ENCODE measurements around the gene FLAD1. TPM values are rescaled to one million over a fixed set of nuclear protein-coding genes. Genes with fewer than 3 reads are reported as not detected.
A peak's percentile ranks its signal among the peaks of the same experiment; 100 is the strongest.

Gene FLAD1
- total RNA-seq, 1 experiment from 2014 or later: 72.8 TPM

DNA sequence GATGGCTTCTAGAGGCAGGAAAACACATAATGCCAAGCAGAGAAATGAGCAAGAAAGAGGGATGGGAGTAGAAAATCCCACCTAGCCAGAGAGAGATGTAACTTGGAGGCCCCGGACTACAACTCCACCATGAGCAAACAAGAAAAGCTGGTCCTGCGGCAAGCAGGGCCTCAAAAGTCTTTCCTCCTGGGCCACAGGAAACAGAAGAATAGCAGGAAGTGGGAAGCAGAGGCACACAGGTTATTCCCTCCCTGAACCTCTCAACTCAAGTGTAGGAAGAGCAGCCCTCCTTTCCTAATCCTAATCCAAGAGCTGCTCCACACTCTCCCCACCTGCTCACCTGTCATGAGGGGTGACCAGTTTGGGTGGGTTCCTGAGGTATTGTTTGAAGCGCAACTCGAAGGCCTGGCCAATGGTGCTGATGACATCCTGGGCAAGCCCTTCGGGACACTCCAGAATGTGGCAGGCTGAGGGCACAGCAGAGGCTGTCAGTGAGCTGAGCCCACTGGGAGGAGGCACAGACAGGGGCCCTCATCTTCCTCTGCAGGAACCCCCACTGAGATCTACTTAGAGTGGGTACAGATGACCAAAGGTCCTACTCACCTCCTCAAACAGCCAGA, 15.7 kb upstream of the FLAD1 start:
- peaks cover 16% of the 10 kb centered on the region for H3K36me3 ChIP-seq (ENCODE audit: control insufficient read depth, insufficient read depth, low read length)
- peak overlapping the region; percentile 98 for H3K27ac ChIP-seq (ENCODE audit: low read length)
- POLR2A ChIA-PET: no interaction called here
- H3K4me3 ChIP-seq (ENCODE audit: low read depth in 2 of 2, low read length in 2 of 2): peak overlapping the region in 1 of 2 experiments; percentile 77; a peak in 2 of 4 replicates
- no peak for DNase-seq (ENCODE audit: low read depth, low spot score)
- intact Hi-C loops (cut with micrococcal nuclease; ENCODE audit: unreplicated experiment): no loop called here
- H3K27me3 ChIP-seq (ENCODE audit: control insufficient read depth, insufficient read depth, low read length): no peaks in the 10 kb centered on the region
- H3K9me3 ChIP-seq (ENCODE audit: control insufficient read depth, insufficient read depth, low read depth, low read length): no peaks in the 10 kb centered on the region
- TF ChIP-seq POLR2AphosphoS5 (IDR thresholded peaks at IDR 0.05; ENCODE audit: low read depth, low read length) (no peak), SIN3A (IDR thresholded peaks at IDR 0.05; ENCODE audit: borderline replicate concordance, insufficient read depth, low read depth, low read length) (no peak), TCF7L2 (IDR thresholded peaks at IDR 0.05; ENCODE audit: low read depth, low read length) (no peak), CTCF (IDR thresholded peaks at IDR 0.05) (no peak)
- TF ChIP-seq, protein P1, sequence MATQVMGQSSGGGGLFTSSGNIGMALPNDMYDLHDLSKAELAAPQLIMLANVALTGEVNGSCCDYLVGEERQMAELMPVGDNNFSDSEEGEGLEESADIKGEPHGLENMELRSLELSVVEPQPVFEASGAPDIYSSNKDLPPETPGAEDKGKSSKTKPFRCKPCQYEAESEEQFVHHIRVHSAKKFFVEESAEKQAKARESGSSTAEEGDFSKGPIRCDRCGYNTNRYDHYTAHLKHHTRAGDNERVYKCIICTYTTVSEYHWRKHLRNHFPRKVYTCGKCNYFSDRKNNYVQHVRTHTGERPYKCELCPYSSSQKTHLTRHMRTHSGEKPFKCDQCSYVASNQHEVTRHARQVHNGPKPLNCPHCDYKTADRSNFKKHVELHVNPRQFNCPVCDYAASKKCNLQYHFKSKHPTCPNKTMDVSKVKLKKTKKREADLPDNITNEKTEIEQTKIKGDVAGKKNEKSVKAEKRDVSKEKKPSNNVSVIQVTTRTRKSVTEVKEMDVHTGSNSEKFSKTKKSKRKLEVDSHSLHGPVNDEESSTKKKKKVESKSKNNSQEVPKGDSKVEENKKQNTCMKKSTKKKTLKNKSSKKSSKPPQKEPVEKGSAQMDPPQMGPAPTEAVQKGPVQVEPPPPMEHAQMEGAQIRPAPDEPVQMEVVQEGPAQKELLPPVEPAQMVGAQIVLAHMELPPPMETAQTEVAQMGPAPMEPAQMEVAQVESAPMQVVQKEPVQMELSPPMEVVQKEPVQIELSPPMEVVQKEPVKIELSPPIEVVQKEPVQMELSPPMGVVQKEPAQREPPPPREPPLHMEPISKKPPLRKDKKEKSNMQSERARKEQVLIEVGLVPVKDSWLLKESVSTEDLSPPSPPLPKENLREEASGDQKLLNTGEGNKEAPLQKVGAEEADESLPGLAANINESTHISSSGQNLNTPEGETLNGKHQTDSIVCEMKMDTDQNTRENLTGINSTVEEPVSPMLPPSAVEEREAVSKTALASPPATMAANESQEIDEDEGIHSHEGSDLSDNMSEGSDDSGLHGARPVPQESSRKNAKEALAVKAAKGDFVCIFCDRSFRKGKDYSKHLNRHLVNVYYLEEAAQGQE (IDR thresholded peaks at IDR 0.05; ENCODE audit: insufficient read depth in 1 of 2, low read depth in 2 of 2, low read length in 1 of 2): no peak
- no peak for ATAC-seq
- in situ Hi-C loops (cut with HindIII; ENCODE audit: low pct_unique_long_range_greater_than_20kb, low sequenced_read_pairs): no loop called here
- CTCF ChIA-PET: no interaction called here
- H3K4me1 ChIP-seq (ENCODE audit: control insufficient read depth, insufficient read depth, low read length): peaks cover 54% of the 10 kb centered on the region
- no TSS peak for BruUV-seq (replicated peaks)

GRCh38 chr1:154968731-154969130, 14.4 kb upstream of the FLAD1 start:
- intact Hi-C loops (cut with micrococcal nuclease; ENCODE audit: unreplicated experiment): no loop called here
- Histone ChIP-seq H3K4me3 (ENCODE audit: low read depth in 2 of 2, low read length in 2 of 2) (peak overlapping the region; percentile 77 to 88), H3K36me3 (ENCODE audit: control insufficient read depth, insufficient read depth, low read length) (peaks cover 9% of the 10 kb centered on the region), H3K27me3 (ENCODE audit: control insufficient read depth, insufficient read depth, low read length) (no peaks in the 10 kb centered on the region), H3K9me3 (ENCODE audit: control insufficient read depth, insufficient read depth, low read depth, low read length) (no peaks in the 10 kb centered on the region), H3K27ac (ENCODE audit: low read length) (peak overlapping the region; percentile 98), H3K4me1 (ENCODE audit: control insufficient read depth, insufficient read depth, low read length) (peaks cover 45% of the 10 kb centered on the region)
- CTCF ChIA-PET: no interaction called here
- POLR2A ChIA-PET: no interaction called here
- DNase-seq (ENCODE audit: low read depth, low spot score) (no peak), ATAC-seq (no peak)
- no TSS peak for BruUV-seq (replicated peaks)
- TF ChIP-seq TCF7L2 (IDR thresholded peaks at IDR 0.05; ENCODE audit: low read depth, low read length): no peak
- TF ChIP-seq POLR2AphosphoS5 (IDR thresholded peaks at IDR 0.05; ENCODE audit: low read depth, low read length): no peak
- no peak for TF ChIP-seq CTCF (IDR thresholded peaks at IDR 0.05)
- TF ChIP-seq, protein P1 (IDR thresholded peaks at IDR 0.05; ENCODE audit: insufficient read depth in 1 of 2, low read depth in 2 of 2, low read length in 1 of 2): no peak
- no peak for TF ChIP-seq SIN3A (IDR thresholded peaks at IDR 0.05; ENCODE audit: borderline replicate concordance, insufficient read depth, low read depth, low read length)
- in situ Hi-C loops (cut with HindIII; ENCODE audit: low pct_unique_long_range_greater_than_20kb, low sequenced_read_pairs): no loop called here

All from Panc1 (cell line).